A673 (cell line): ENCODE results near the gene MIF. TPM values are rescaled to one million over a fixed set of nuclear protein-coding genes. Genes with fewer than 3 reads are reported as not detected.

Experiments
- BruUV-seq: library from RNA; stranded (reverse); fragments of 400-500 nt; replicated peaks from 2 replicates; lab custom pipeline; 2021; lab: Mats Ljungman, UMichigan
- CTCF ChIA-PET: fragments of 300-600 bp; sonication (Branson Sonifier 250); formaldehyde crosslinking; loops from one replicate; lab custom pipeline; 2022; ENCODE audit warnings: antibody characterized with exemption; lab: Charles Lee
- POLR2A ChIA-PET: fragments of 300-600 bp; sonication (Branson Sonifier 250); formaldehyde crosslinking; loops from one replicate; lab custom pipeline; 2022; ENCODE audit warnings: antibody characterized with exemption; ENCODE audit not compliant: low non-redundant PET; lab: Charles Lee
- DNase-seq: peaks from one replicate; pipeline ENCODE4 v3.0.0-alpha.2; 2015; ENCODE audit warnings: low spot score
- H3K27ac ChIP-seq: fragments of 200-600 bp; sonication (generic); 2 replicates; pipeline ENCODE4 v1.5.1; 2016; ENCODE audit warnings: mixed run types, low read depth, mild to moderate bottlenecking, mixed read lengths, antibody characterized with exemption, low read length; ENCODE audit not compliant: poor library complexity, severe bottlenecking
- H3K27me3 ChIP-seq: fragments of 200-600 bp; sonication (generic); replicated peaks from 2 replicates; pipeline ENCODE4 v1.6.1; 2017; ENCODE audit warnings: mixed run types, low read depth, mild to moderate bottlenecking, mixed read lengths, antibody characterized with exemption, low read length; ENCODE audit not compliant: insufficient read depth, poor library complexity
- H3K36me3 ChIP-seq: fragments of 200-600 bp; sonication (generic); 2 replicates; pipeline ENCODE4 v1.6.1; 2016; ENCODE audit warnings: mixed run types, mild to moderate bottlenecking, mixed read lengths, antibody characterized with exemption, low read length; ENCODE audit not compliant: insufficient read depth, poor library complexity, severe bottlenecking
- H3K4me1 ChIP-seq: fragments of 200-600 bp; sonication (generic); 2 replicates; pipeline ENCODE4 v1.6.1; 2017; ENCODE audit warnings: mixed run types, mild to moderate bottlenecking, mixed read lengths, antibody characterized with exemption, low read length; ENCODE audit not compliant: insufficient read depth, poor library complexity, severe bottlenecking
- H3K4me3 ChIP-seq: fragments of 200-600 bp; sonication (generic); 2 replicates; pipeline ENCODE4 v1.5.1; 2016; ENCODE audit warnings: low read depth, mixed run types, mild to moderate bottlenecking, mixed read lengths, low read length; ENCODE audit not compliant: poor library complexity, severe bottlenecking
- H3K9me3 ChIP-seq: fragments of 200-600 bp; sonication (generic); 2 replicates; pipeline ENCODE4 v1.6.1; 2016; ENCODE audit warnings: mixed run types, low read depth, mild to moderate bottlenecking, mixed read lengths, antibody characterized with exemption, low read length; ENCODE audit not compliant: poor library complexity, severe bottlenecking
- EZH2 ChIP-seq: fragments of 200-600 bp; sonication (generic); IDR thresholded peaks from 2 replicates; pipeline ENCODE4 v1.6.1; 2017; ENCODE audit warnings: borderline replicate concordance, low read depth, mild to moderate bottlenecking, mixed read lengths, antibody characterized with exemption, low read length; ENCODE audit not compliant: poor library complexity, severe bottlenecking
- intact Hi-C: fragments of 100-400 bp; cut with micrococcal nuclease; formaldehyde crosslinking; loops from one replicate; pipeline ENCODE4 v1.10.0; 2022; ENCODE audit not compliant: unreplicated experiment
- total RNA-seq: library from RNA; stranded (reverse); gene quantifications from 2 replicates; pipeline ENCODE4 v1.2.3, GENCODE V29; 2021
- TF ChIP-seq, protein P1 (sequence below): fragments of 300-800, 200-600 bp; sonication (generic); conservative IDR thresholded peaks from 2 replicates; pipeline ENCODE4 v1.5.1; 2017; ENCODE audit warnings: low read depth, mild to moderate bottlenecking, antibody characterized with exemption, low read length, moderate library complexity, mixed read lengths

The MIF gene
- total RNA-seq, 1 experiment from 2014 or later, result 802 TPM

GRCh38 chr22:23883658-23884057, 10.5 kb upstream of the MIF start:
- no TSS peak for BruUV-seq
- ChIA-PET POLR2A (no interaction called here), CTCF (no interaction called here)
- intact Hi-C loops, result no loop called here
- Histone ChIP-seq H3K4me1 (no peaks in the 10 kb centered on the region), H3K27ac (no peak overlapping the region), H3K9me3 (no peaks in the 10 kb centered on the region), H3K4me3 (no peak overlapping the region), H3K27me3 (no peaks in the 10 kb centered on the region), H3K36me3 (no peaks in the 10 kb centered on the region)
- no peak for TF ChIP-seq EZH2
- TF ChIP-seq, protein P1, sequence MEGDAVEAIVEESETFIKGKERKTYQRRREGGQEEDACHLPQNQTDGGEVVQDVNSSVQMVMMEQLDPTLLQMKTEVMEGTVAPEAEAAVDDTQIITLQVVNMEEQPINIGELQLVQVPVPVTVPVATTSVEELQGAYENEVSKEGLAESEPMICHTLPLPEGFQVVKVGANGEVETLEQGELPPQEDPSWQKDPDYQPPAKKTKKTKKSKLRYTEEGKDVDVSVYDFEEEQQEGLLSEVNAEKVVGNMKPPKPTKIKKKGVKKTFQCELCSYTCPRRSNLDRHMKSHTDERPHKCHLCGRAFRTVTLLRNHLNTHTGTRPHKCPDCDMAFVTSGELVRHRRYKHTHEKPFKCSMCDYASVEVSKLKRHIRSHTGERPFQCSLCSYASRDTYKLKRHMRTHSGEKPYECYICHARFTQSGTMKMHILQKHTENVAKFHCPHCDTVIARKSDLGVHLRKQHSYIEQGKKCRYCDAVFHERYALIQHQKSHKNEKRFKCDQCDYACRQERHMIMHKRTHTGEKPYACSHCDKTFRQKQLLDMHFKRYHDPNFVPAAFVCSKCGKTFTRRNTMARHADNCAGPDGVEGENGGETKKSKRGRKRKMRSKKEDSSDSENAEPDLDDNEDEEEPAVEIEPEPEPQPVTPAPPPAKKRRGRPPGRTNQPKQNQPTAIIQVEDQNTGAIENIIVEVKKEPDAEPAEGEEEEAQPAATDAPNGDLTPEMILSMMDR, result no peak
- no peak for DNase-seq

GRCh38 chr22:23884140-23884539, 10.0 kb upstream of the MIF start:
- no peak overlapping the region for H3K4me3 ChIP-seq
- H3K4me1 ChIP-seq, result no peaks in the 10 kb centered on the region
- intact Hi-C loops, result no loop called here
- DNase-seq, result no peak
- H3K27ac ChIP-seq, result no peak overlapping the region
- TF ChIP-seq EZH2, result no peak
- TF ChIP-seq, protein P1, result no peak
- no peaks in the 10 kb centered on the region for H3K9me3 ChIP-seq
- ChIA-PET CTCF (no interaction called here), POLR2A (no interaction called here)
- H3K27me3 ChIP-seq, result no peaks in the 10 kb centered on the region
- no TSS peak for BruUV-seq
- H3K36me3 ChIP-seq, result no peaks in the 10 kb centered on the region

- Histone ChIP-seq H3K27ac (no peak overlapping the region), H3K27me3 (no peaks in the 10 kb centered on the region), H3K4me1 (peaks cover 3% of the 10 kb centered on the region), H3K4me3 (no peak overlapping the region), H3K36me3 (no peaks in the 10 kb centered on the region), H3K9me3 (no peaks in the 10 kb centered on the region)
- BruUV-seq, result no TSS peak
- DNase-seq, result peak; percentile 32
- ChIA-PET POLR2A (interaction anchor here (0.5 to 0.7 kb wide), 2 partner anchors 12 to 474 kb away, joined by 3 to 6 read pairs; no protein-coding TSS in a partner anchor), CTCF (interaction anchor here (0.6 to 0.9 kb wide), 10 partner anchors 12 to 512 kb away, joined by 3 to 15 read pairs (median 4); partner anchors contain the start of gene SLC2A11)
- TF ChIP-seq, protein P1, result peak; percentile 43
- no peak for TF ChIP-seq EZH2
- intact Hi-C loops, result no loop called here
Measured at GRCh38 chr22:23888615-23889401, 5.4 kb upstream of the MIF start.
